Activated naive CD8-positive, alpha-beta T cell (primary cell): ENCODE data around the gene OSBP2.

ENCODE experiments used
- H3K27ac Mint-ChIP-seq: one replicate; pipeline ENCODE4 v1.8.0; 2021; ENCODE audit warnings: mixed read lengths
- H3K27me3 Mint-ChIP-seq: one replicate; pipeline ENCODE4 v1.8.0; 2021; ENCODE audit warnings: mixed read lengths
- H3K36me3 Mint-ChIP-seq: one replicate; pipeline ENCODE4 v1.8.0; 2021; ENCODE audit warnings: mixed read lengths
- H3K4me1 Mint-ChIP-seq: one replicate; pipeline ENCODE4 v1.8.0; 2021; ENCODE audit warnings: low read depth, mixed read lengths
- H3K4me3 Mint-ChIP-seq: one replicate; pipeline ENCODE4 v1.8.0; 2021; ENCODE audit warnings: mild to moderate bottlenecking, mixed read lengths
- H3K9me3 Mint-ChIP-seq: one replicate; pipeline ENCODE4 v1.8.0; 2021; ENCODE audit warnings: low read depth, mixed read lengths

Gene OSBP2

GRCh38 chr22:30941363-30941740, 246.7 kb downstream of the OSBP2 start:
- Mint-ChIP-seq H3K36me3 (peaks cover 23% of the 10 kb centered on the region), H3K9me3 (no peaks in the 10 kb centered on the region), H3K4me3 (peak overlapping the region; percentile 65), H3K27ac (peak overlapping the region; percentile 91), H3K27me3 (no peaks in the 10 kb centered on the region), H3K4me1 (peaks cover 93% of the 10 kb centered on the region)

GRCh38 chr22:30943368-30943767, 248.7 kb downstream of the OSBP2 start:
- H3K4me1 Mint-ChIP-seq: peaks cover 80% of the 10 kb centered on the region
- H3K27ac Mint-ChIP-seq: peak overlapping the region; percentile 84
- H3K9me3 Mint-ChIP-seq: no peaks in the 10 kb centered on the region
- peaks cover 25% of the 10 kb centered on the region for H3K36me3 Mint-ChIP-seq
- H3K27me3 Mint-ChIP-seq: no peaks in the 10 kb centered on the region
- H3K4me3 Mint-ChIP-seq: no peak overlapping the region

GRCh38 chr22:30944986-30945385, 250.3 kb downstream of the OSBP2 start:
- no peak overlapping the region for H3K4me3 Mint-ChIP-seq
- no peak overlapping the region for H3K27ac Mint-ChIP-seq
- peaks cover 68% of the 10 kb centered on the region for H3K4me1 Mint-ChIP-seq
- peaks cover 33% of the 10 kb centered on the region for H3K36me3 Mint-ChIP-seq
- no peaks in the 10 kb centered on the region for H3K27me3 Mint-ChIP-seq
- H3K9me3 Mint-ChIP-seq: no peaks in the 10 kb centered on the region

- peaks cover 39% of the 10 kb centered on the region for H3K36me3 Mint-ChIP-seq
- peak overlapping the region; percentile 8 for H3K27ac Mint-ChIP-seq
- H3K27me3 Mint-ChIP-seq: no peaks in the 10 kb centered on the region
- no peak overlapping the region for H3K4me3 Mint-ChIP-seq
- H3K4me1 Mint-ChIP-seq: peaks cover 64% of the 10 kb centered on the region
- no peaks in the 10 kb centered on the region for H3K9me3 Mint-ChIP-seq
Observed at GRCh38 chr22:30945653-30946052, 251.0 kb downstream of the OSBP2 start.

- Mint-ChIP-seq H3K27ac (peak overlapping the region; percentile 73), H3K4me1 (peaks cover 64% of the 10 kb centered on the region), H3K4me3 (no peak overlapping the region), H3K36me3 (peaks cover 42% of the 10 kb centered on the region), H3K9me3 (no peaks in the 10 kb centered on the region), H3K27me3 (no peaks in the 10 kb centered on the region)
Observed at GRCh38 chr22:30946354-30946753, 251.7 kb downstream of the OSBP2 start.

- Mint-ChIP-seq H3K36me3 (peaks cover 38% of the 10 kb centered on the region), H3K27me3 (no peaks in the 10 kb centered on the region), H3K4me3 (no peak overlapping the region), H3K27ac (no peak overlapping the region), H3K9me3 (no peaks in the 10 kb centered on the region), H3K4me1 (peaks cover 64% of the 10 kb centered on the region)
Observed at GRCh38 chr22:30947173-30947815, 252.6 kb downstream of the OSBP2 start.

GRCh38 chr22:30947816-30948454, 253.3 kb downstream of the OSBP2 start:
- Mint-ChIP-seq H3K36me3 (peaks cover 38% of the 10 kb centered on the region), H3K27me3 (no peaks in the 10 kb centered on the region), H3K4me1 (peaks cover 65% of the 10 kb centered on the region), H3K27ac (no peak overlapping the region), H3K9me3 (no peaks in the 10 kb centered on the region), H3K4me3 (no peak overlapping the region)

GRCh38 chr22:30948930-30949342, 254.3 kb downstream of the OSBP2 start:
- Mint-ChIP-seq H3K27ac (no peak overlapping the region), H3K36me3 (peaks cover 42% of the 10 kb centered on the region), H3K27me3 (no peaks in the 10 kb centered on the region), H3K4me1 (peaks cover 64% of the 10 kb centered on the region), H3K4me3 (no peak overlapping the region), H3K9me3 (no peaks in the 10 kb centered on the region)

- H3K9me3 Mint-ChIP-seq: no peaks in the 10 kb centered on the region
- peaks cover 32% of the 10 kb centered on the region for H3K36me3 Mint-ChIP-seq
- peaks cover 63% of the 10 kb centered on the region for H3K4me1 Mint-ChIP-seq
- H3K27me3 Mint-ChIP-seq: no peaks in the 10 kb centered on the region
- no peak overlapping the region for H3K27ac Mint-ChIP-seq
- H3K4me3 Mint-ChIP-seq: no peak overlapping the region
Observed at GRCh38 chr22:30949934-30950660, 255.4 kb downstream of the OSBP2 start.

- no peaks in the 10 kb centered on the region for H3K9me3 Mint-ChIP-seq
- no peak overlapping the region for H3K4me3 Mint-ChIP-seq
- no peaks in the 10 kb centered on the region for H3K27me3 Mint-ChIP-seq
- H3K27ac Mint-ChIP-seq: no peak overlapping the region
- H3K4me1 Mint-ChIP-seq: peaks cover 76% of the 10 kb centered on the region
- peaks cover 29% of the 10 kb centered on the region for H3K36me3 Mint-ChIP-seq
Observed at GRCh38 chr22:30953206-30953605, 258.5 kb downstream of the OSBP2 start.

- Mint-ChIP-seq H3K4me3 (no peak overlapping the region), H3K4me1 (peaks cover 84% of the 10 kb centered on the region), H3K27ac (peak overlapping the region; percentile 84), H3K36me3 (peaks cover 20% of the 10 kb centered on the region), H3K9me3 (no peaks in the 10 kb centered on the region), H3K27me3 (no peaks in the 10 kb centered on the region)
Observed at GRCh38 chr22:30955153-30955552, 260.5 kb downstream of the OSBP2 start.
